ENCODE results near the gene ZNF470. TPM values are rescaled to one million over a fixed set of nuclear protein-coding genes. Genes with fewer than 3 reads are reported as not detected.

ZNF470 gene
- 1 to 10 TPM; 6.6 to 8.2 TPM for total RNA-seq
- long read RNA-seq, donor 1, full-length matches to known transcripts = 2 of 3 reads
- long read RNA-seq, donor 1, partial matches to known transcripts = 0 of 3 reads
- long read RNA-seq, donor 1, other reads (novel, unspliced or antisense) = 1 of 3 reads
- long read RNA-seq, donor 2, full-length matches to known transcripts = 3 of 3 reads
- long read RNA-seq, donor 2, partial matches to known transcripts = 0 of 3 reads
- long read RNA-seq, donor 2, other reads (novel, unspliced or antisense) = 0 of 3 reads

- intact Hi-C loops (cut with DNase I) = no loop called here
These were observed at the start of gene ZNF470 for GRCh38 chr19:56567274-56568120. ZNF470 (plus strand) TSS chr19:56567468; CDS start chr19:56570312, 2,844 bp downstream.

GRCh38 chr19:56525214-56525860 is 41.9 kb upstream of the ZNF470 start:
- intact Hi-C loops (cut with DNase I) = no loop called here
- DNase-seq (ENCODE audit: low spot score) = no peak

More at GRCh38 chr19:56567274-56568120, at the start of gene ZNF470:
- peak; percentile 98 for DNase-seq (ENCODE audit: low spot score)

- DNase-seq (ENCODE audit: low spot score) = no peak
- intact Hi-C loops (cut with DNase I) = no loop called here
These were observed 29.8 kb upstream of the ZNF470 start for GRCh38 chr19:56537442-56537841.

GRCh38 chr19:56538254-56538760 is 29.0 kb upstream of the ZNF470 start:
- peak; percentile 97 for DNase-seq (ENCODE audit: low spot score)
- intact Hi-C loops (cut with DNase I) = no loop called here

DNA sequence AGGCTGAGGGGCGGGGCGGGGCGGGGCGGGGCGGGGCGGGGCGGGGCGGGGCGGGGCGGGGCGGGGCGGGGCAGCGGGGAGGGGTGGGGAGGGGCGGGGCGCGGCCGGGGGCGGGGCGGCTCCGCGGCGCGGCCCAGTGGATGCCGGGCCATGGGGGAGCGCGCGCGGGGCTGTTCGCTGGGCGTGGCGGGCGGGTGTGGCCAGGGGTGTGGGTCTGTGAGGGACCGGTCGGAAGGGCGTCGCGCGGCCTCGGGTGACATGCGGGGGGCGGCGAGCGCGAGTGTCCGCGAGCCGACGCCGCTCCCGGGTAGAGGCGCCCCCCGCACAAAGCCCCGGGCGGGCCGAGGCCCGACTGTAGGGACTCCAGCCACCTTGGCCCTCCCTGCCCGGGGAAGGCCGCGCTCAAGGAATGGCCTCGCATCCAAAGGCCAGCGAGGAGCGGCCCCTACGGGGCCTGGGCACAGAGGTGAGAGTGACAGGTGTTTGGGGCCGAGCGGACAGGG is 28.5 kb upstream of the ZNF470 start, which contains the start of gene ZFP28:
Gene ZFP28, plus strand, starts transcription at position 188 of the 503 bp plus-strand sequence. Its CDS starts 71 bp downstream, at position 259.
- no peak for DNase-seq (ENCODE audit: low spot score)
- intact Hi-C loops (cut with DNase I) = no loop called here

DNA sequence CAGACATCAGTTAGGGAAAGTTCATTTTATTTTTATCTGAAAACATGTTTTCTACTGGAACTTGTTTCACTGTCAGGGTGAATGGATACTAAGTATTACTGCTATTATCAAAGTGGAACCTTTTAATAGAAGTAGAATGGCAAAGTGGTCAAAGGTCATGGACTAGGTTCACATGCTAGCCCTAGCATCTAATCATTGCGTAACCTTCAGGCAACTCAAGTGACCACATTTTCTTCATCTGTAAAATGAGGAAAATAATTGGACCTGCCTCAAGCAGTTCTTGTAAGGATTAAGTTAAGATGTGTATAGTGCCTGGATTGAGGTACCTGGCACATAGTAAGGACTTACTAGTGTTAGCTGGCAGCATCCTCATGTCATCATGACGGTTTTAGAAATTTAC is 23.5 kb upstream of the ZNF470 start:
- intact Hi-C loops (cut with DNase I) = loop anchor here in 1 of 2 donors (2.0 kb wide), 1 partner anchor 37 kb away; the partner anchor contains the start of gene ZNF471
- DNase-seq (ENCODE audit: low spot score) = no peak

DNA sequence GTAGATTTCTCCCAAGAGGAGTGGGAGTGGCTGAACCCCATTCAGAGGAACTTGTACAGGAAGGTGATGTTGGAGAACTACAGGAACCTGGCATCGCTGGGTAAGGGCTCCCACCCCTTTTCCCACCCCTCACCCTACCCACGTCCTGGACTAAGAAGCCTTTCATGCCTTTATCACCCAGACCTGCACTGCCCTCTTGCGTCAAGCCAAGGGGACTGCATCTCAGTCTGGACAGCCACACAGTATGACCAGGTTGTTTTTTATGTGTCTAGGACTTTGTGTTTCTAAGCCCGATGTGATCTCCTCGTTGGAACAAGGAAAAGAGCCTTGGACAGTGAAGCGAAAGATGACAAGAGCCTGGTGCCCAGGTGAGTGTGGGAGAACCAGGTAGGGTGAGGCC is 19.7 kb upstream of the ZNF470 start:
- DNase-seq (ENCODE audit: low spot score) = no peak
- intact Hi-C loops (cut with DNase I) = no loop called here

DNA sequence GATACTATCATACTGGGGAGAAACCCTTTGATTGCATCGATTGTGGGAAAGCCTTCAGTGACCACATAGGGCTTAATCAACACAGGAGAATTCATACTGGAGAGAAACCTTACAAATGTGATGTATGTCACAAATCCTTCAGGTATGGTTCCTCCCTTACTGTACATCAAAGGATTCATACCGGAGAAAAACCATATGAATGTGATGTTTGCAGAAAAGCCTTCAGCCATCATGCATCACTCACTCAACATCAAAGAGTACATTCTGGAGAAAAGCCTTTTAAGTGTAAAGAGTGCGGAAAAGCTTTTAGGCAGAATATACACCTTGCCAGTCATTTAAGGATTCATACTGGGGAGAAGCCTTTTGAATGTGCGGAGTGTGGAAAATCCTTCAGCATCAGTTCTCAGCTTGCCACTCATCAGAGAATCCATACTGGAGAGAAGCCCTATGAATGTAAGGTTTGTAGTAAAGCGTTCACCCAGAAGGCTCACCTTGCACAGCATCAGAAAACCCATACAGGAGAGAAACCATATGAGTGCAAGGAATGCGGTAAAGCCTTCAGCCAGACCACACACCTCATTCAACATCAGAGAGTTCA is 12.9 kb upstream of the ZNF470 start:
- DNase-seq (ENCODE audit: low spot score) = no peak
- intact Hi-C loops (cut with DNase I) = no loop called here

DNA sequence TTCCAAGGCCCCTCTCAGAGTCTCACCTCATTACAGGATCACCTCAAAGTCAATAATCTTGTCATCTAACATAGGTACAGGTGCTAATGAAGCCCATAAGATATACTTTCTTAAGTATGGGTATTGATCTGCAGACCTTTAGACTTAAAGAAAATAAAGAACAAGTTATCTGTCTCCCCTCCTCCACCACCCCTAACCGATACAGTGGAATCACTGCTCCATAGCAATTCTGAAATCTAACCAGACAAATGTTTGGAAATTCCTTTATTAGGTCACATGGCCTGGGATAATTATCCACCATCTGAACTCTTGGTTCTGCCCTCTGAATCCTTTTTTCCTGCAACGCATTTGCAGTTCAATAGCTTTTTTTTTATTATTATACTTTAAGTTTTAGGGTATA is 4.5 kb upstream of the ZNF470 start:
- DNase-seq (ENCODE audit: low spot score) = no peak
- intact Hi-C loops (cut with DNase I) = no loop called here

DNA sequence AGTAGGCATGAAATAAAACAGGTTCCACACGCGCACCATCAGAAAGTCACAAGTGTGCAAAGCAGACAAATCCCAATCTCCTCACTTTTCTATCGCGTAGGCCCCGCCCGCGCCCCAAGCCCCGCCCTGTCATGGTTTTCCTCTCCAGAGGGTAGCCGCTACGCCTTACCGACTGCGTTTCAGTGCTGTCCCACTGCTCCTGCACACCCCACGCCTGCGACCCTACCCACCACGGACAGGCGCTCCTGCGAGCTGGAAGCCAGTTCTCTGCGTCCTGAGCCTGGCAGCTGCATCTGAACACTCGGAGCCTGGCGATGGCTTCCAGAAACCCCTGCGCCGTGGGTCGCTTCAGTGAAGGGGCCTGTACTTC is 379 bp upstream of the ZNF470 start:
- intact Hi-C loops (cut with DNase I) = no loop called here
- peak; percentile 84 for DNase-seq (ENCODE audit: low spot score)

- no peak for DNase-seq (ENCODE audit: low spot score)
- intact Hi-C loops (cut with DNase I) = no loop called here
These were observed 5.3 kb downstream of the ZNF470 start for GRCh38 chr19:56572589-56572988.

- no peak for DNase-seq (ENCODE audit: low spot score)
- intact Hi-C loops (cut with DNase I) = no loop called here
These were observed 6.6 kb downstream of the ZNF470 start for GRCh38 chr19:56573914-56574313.

DNA sequence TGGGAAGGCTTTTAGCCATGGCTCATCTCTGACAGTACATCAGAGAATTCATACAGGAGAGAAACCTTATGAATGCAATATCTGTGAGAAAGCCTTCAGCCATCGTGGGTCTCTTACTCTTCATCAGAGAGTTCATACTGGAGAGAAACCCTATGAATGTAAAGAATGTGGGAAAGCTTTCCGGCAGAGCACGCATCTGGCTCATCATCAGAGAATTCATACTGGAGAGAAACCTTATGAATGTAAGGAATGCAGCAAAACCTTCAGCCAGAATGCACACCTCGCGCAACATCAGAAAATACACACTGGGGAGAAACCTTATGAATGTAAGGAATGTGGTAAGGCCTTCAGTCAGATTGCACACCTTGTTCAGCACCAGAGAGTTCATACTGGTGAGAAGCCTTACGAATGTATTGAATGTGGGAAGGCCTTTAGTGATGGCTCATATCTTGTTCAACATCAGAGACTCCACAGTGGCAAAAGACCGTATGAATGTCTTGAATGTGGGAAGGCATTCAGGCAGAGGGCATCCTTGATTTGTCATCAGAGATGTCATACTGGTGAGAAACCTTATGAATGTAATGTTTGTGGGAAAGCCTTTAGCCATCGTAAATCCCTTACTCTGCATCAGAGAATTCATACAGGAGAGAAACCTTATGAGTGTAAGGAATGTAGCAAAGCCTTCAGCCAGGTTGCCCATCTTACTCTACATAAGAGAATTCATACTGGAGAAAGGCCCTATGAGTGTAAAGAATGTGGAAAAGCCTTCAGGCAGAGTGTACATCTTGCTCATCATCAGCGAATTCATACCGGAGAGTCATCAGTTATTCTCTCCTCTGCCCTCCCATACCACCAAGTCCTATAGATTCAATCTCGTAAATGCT is 10.7 kb downstream of the ZNF470 start:
- DNase-seq (ENCODE audit: low spot score) = no peak
- intact Hi-C loops (cut with DNase I) = loop anchor here in 1 of 2 donors (1.0 kb wide), 1 partner anchor 7 kb away; no protein-coding TSS in a partner anchor

GRCh38 chr19:56594446-56594782 is 27.1 kb downstream of the ZNF470 start:
- intact Hi-C loops (cut with DNase I) = no loop called here
- no peak for DNase-seq (ENCODE audit: low spot score)

DNA sequence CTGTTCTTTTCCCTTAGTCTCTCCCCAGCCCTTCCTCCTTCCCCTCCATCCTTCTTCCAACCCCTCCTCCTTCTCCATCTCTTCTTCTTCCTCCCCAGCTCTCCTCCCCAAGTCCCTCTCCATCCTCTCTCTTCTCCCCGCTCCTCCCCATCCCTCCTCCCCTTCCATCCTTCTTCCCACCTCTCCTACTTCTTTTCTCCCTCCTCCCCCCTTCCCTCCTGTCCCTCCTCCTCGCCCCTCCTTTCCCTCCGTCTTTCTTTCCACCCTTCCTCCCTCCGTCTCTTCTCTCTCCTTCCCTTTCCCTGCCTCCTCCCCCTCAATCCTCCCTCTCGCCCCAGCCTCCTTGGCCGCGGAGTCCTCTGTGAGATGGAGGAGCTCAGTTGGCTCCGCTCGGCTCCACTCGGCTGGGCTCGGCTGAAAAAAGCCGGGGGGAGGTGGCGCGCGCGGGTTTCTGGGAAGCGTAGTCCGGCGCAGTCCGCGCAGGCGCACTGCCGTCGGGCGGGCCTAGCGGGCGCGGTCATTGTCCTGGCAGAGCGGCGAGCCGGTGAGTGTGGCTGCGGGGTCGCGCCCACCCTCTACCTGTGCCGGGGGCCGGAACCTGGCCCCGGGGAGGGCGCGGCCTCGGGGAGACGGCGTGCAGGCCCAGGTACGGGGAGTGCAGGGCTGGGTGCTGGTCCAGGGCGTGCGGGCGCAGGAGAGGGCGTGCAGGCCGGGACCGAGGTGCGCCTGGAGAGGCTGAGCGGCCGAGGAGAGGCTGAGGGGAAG is 27.7 kb downstream of the ZNF470 start, which contains the start of gene ZNF71:
Gene ZNF71, plus strand, starts transcription at position 520 of the 765 bp plus-strand sequence. CDS start 6,257 bp downstream, outside the sequence.
- intact Hi-C loops (cut with DNase I) = no loop called here
- peak; percentile 98 for DNase-seq (ENCODE audit: low spot score)

DNA sequence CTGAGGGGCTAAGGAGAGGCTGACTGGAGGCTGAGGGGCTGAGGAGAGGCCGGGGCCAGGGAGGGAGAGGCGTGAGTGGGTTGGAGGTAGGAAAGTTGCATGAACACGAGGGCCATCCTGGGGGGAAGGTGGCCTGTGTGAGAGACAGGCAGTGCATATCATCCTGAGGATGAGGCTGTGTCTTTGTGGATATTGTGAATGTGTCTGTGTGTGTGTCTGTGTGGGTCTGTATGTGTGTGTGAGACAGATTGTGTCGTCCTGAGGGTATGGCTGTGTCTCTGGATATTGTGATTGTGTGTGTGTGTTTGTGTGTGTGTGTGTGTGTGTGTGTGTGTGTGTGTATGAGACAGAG is 28.3 kb downstream of the ZNF470 start:
- no peak for DNase-seq (ENCODE audit: low spot score)
- intact Hi-C loops (cut with DNase I) = no loop called here

- intact Hi-C loops (cut with DNase I) = no loop called here
- DNase-seq (ENCODE audit: low spot score) = no peak
These were observed 29.4 kb downstream of the ZNF470 start for GRCh38 chr19:56596676-56597075.

DNA sequence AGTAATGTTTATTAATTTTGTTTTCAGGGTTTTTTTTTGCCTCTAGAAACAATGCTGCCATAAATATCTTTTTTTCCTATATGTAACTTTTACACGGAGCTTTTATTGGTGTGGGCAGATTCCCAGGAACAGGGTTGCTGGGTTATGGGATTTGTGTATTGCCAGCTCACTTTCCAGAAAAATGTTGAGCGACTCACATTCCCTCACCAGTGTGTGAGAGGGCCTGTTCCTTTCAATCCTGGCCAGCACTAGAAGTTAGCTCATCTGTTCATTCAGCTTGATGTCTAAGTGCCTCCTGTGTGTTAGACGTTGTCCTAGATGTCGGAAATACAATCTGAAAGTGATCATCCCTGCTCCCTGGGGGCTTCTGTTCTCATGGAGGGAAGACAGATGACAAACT is 30.4 kb downstream of the ZNF470 start:
- no peak for DNase-seq (ENCODE audit: low spot score)
- intact Hi-C loops (cut with DNase I) = no loop called here

Measured in posterior vena cava (tissue), 2 donors.